ENCODE data around the gene PTPRA.

Gene PTPRA

GRCh38 chr20:2851086-2851485, 22.2 kb upstream of the PTPRA start:
- DNase-seq = no peak

GRCh38 chr20:2858591-2858990, 14.7 kb upstream of the PTPRA start:
- DNase-seq = no peak

- no peak for DNase-seq
Measured at GRCh38 chr20:2859330-2860121, 13.8 kb upstream of the PTPRA start.

GRCh38 chr20:2864626-2865025, 8.7 kb upstream of the PTPRA start:
- DNase-seq = no peak

GRCh38 chr20:2865101-2865500, 8.2 kb upstream of the PTPRA start:
- no peak for DNase-seq

- DNase-seq = no peak
Measured at GRCh38 chr20:2865630-2866029, 7.7 kb upstream of the PTPRA start.

GRCh38 chr20:2866236-2866635, 7.0 kb upstream of the PTPRA start:
- DNase-seq = no peak

- no peak for DNase-seq
Measured at GRCh38 chr20:2867081-2867864, 6.0 kb upstream of the PTPRA start.

- DNase-seq = no peak
Measured at GRCh38 chr20:2869381-2869780, 3.9 kb upstream of the PTPRA start.

- no peak for DNase-seq
Measured at GRCh38 chr20:2871111-2871465, 2.2 kb upstream of the PTPRA start.

- DNase-seq = no peak
Measured at GRCh38 chr20:2871661-2872458, 1.4 kb upstream of the PTPRA start.

GRCh38 chr20:2872459-2873009, 747 bp upstream of the PTPRA start:
- DNase-seq = no peak

GRCh38 chr20:2873747-2874041, 413 bp downstream of the PTPRA start:
- peak; percentile 39 for DNase-seq

- no peak for DNase-seq
Measured at GRCh38 chr20:2874456-2874855, 1.2 kb downstream of the PTPRA start.

GRCh38 chr20:2875690-2876203, 2.5 kb downstream of the PTPRA start:
- DNase-seq = no peak

- DNase-seq = no peak
Measured at GRCh38 chr20:2878515-2878914, 5.2 kb downstream of the PTPRA start.

GRCh38 chr20:2879146-2879545, 5.9 kb downstream of the PTPRA start:
- no peak for DNase-seq

- no peak for DNase-seq
Measured at GRCh38 chr20:2880650-2881049, 7.4 kb downstream of the PTPRA start.

GRCh38 chr20:2883726-2884637, 10.7 kb downstream of the PTPRA start:
- no peak for DNase-seq

- DNase-seq = no peak
Measured at GRCh38 chr20:2887715-2888114, 14.4 kb downstream of the PTPRA start.

- DNase-seq = no peak
Measured at GRCh38 chr20:2888224-2888955, 15.1 kb downstream of the PTPRA start.

Measured in 8988T (cell line).